Activated naive CD4-positive, alpha-beta T cell treated with Interleukin-2 at 50 U/mL for 16 hours (primary cell): ENCODE results near the gene PRSS57.
"Not testable (repeated sequence)": the region's sequence is repeated elsewhere in the genome, so short reads cannot be mapped to it uniquely, and the experiment has no call there.

Experiments used
- DNase-seq: peaks from one replicate; pipeline ENCODE4 v3.0.0-alpha.2; 2020

Gene PRSS57

GRCh38 chr19:695352-695949, at the start of gene PRSS57:
PRSS57 (minus strand) TSS chr19:695452; CDS start chr19:695430, 22 bp downstream.
- DNase-seq = no peak

- DNase-seq = no peak
Observed at GRCh38 chr19:743168-743687, 48.0 kb upstream of the PRSS57 start.

- no peak for DNase-seq
Observed at GRCh38 chr19:742540-743075, 47.4 kb upstream of the PRSS57 start.

GRCh38 chr19:741506-742131, 46.4 kb upstream of the PRSS57 start:
- peak; percentile 8 for DNase-seq

- not testable (repeated sequence) for DNase-seq
Observed at GRCh38 chr19:740816-741505, 45.7 kb upstream of the PRSS57 start.

- no peak for DNase-seq
Observed at GRCh38 chr19:739998-740715, 44.9 kb upstream of the PRSS57 start.

GRCh38 chr19:738509-739128, 43.4 kb upstream of the PRSS57 start:
- no peak for DNase-seq

GRCh38 chr19:737591-738093, 42.4 kb upstream of the PRSS57 start:
- DNase-seq = peak; percentile 63

GRCh38 chr19:736125-736524, 40.9 kb upstream of the PRSS57 start:
- DNase-seq = no peak

GRCh38 chr19:734716-735115, 39.5 kb upstream of the PRSS57 start:
- DNase-seq = no peak

- no peak for DNase-seq
Observed at GRCh38 chr19:732148-733069, 37.2 kb upstream of the PRSS57 start.

GRCh38 chr19:731000-731399, 35.7 kb upstream of the PRSS57 start:
- no peak for DNase-seq

- DNase-seq = no peak
Observed at GRCh38 chr19:729965-730668, 34.9 kb upstream of the PRSS57 start.

- not testable (repeated sequence) for DNase-seq
Observed at GRCh38 chr19:729564-729963, 34.3 kb upstream of the PRSS57 start.

GRCh38 chr19:728011-728410, 32.8 kb upstream of the PRSS57 start:
- DNase-seq = no peak

- DNase-seq = no peak
Observed at GRCh38 chr19:726993-727956, 32.0 kb upstream of the PRSS57 start.

GRCh38 chr19:725461-726089, 30.3 kb upstream of the PRSS57 start:
- no peak for DNase-seq

- DNase-seq = no peak
Observed at GRCh38 chr19:723714-724113, 28.5 kb upstream of the PRSS57 start.

- no peak for DNase-seq
Observed at GRCh38 chr19:723247-723646, 28.0 kb upstream of the PRSS57 start.
